HCT116 (cell line): ENCODE measurements around the gene ANKRD36C. TPM values are rescaled to one million over a fixed set of nuclear protein-coding genes. Genes with fewer than 3 reads are reported as not detected.
"Not testable (repeated sequence)": the region's sequence is repeated elsewhere in the genome, so short reads cannot be mapped to it uniquely, and the experiment has no call there.

Source experiments
- ATAC-seq: fragments of 200-7000 bp; cut with Tn5 transposase; 2 replicates; pipeline ENCODE4 v1.9.1; 2020; ENCODE audit warnings: mild to moderate bottlenecking, moderate library complexity
- Bru-seq: library from RNA; stranded (reverse); fragments of 400-500 nt; gene quantifications from one replicate; lab custom pipeline; 2021; lab: Mats Ljungman, UMichigan
- BruChase-seq, 2 experiments: library from RNA; stranded (reverse); fragments of 400-500 nt; gene quantifications; one replicate each; lab custom pipeline; 2021; lab: Mats Ljungman, UMichigan
- BruUV-seq: library from RNA; stranded (reverse); fragments of 400-500 nt; replicated peaks from 2 replicates; lab custom pipeline; 2021; lab: Mats Ljungman, UMichigan
- CTCF ChIA-PET: fragments of 300-600 bp; sonication (Branson Sonifier 250); formaldehyde crosslinking; loops from one replicate; lab custom pipeline; 2021; ENCODE audit warnings: antibody characterized with exemption; lab: Charles Lee
- POLR2A ChIA-PET: fragments of 300-600, 350-600 bp; sonication (Branson Sonifier 250); formaldehyde crosslinking; loops from one replicate; lab custom pipeline; 2021; ENCODE audit warnings: antibody characterized with exemption; lab: Charles Lee
- RAD21 ChIA-PET, 2 experiments: fragments of 300-600 bp; sonication (Branson Sonifier 250); formaldehyde crosslinking; loops; one replicate each; lab custom pipeline; 2023; ENCODE audit warnings: low total read pairs in 2 of 2; ENCODE audit not compliant: uncharacterized antibody in 2 of 2, unreplicated experiment in 2 of 2, low non-redundant PET in 1 of 2; lab: Charles Lee
- DNase-seq: peaks from one replicate; pipeline ENCODE4 v3.0.0-alpha.2; 2010; ENCODE audit warnings: low read depth, low spot score
- H2AFZ ChIP-seq: fragments of 200-600 bp; shearing (Covaris generic), sonication (generic); 2 replicates; pipeline ENCODE4 v1.6.1; 2017; ENCODE audit warnings: low read depth, mixed run types, mixed read lengths, antibody characterized with exemption, low read length; ENCODE audit not compliant: poor library complexity, severe bottlenecking
- H3K27ac ChIP-seq: 2 replicates; pipeline ENCODE4 v1.5.1; 2012; ENCODE audit warnings: low read depth, low read length
- H3K27me3 ChIP-seq: fragments of 200-600 bp; sonication (generic); 2 replicates; pipeline ENCODE4 v1.6.1; 2016; ENCODE audit warnings: mixed run types, low read length, mixed read lengths; ENCODE audit not compliant: insufficient read depth
- H3K36me3 ChIP-seq, 2 experiments: fragments of 200-500 bp in 1 of 2; fragments of 200-600 bp in 1 of 2; sonication (Bioruptor generic) in 1 of 2; sonication (generic) in 1 of 2; 2 replicates each; pipeline versions ENCODE4 v1.5.1 to v1.6.1; 2014 to 2016; ENCODE audit warnings: low read length in 2 of 2, inconsistent platforms in 1 of 2, mixed read lengths in 1 of 2, mixed run types in 1 of 2; ENCODE audit not compliant: insufficient read depth in 2 of 2, control insufficient read depth in 1 of 2
- H3K4me1 ChIP-seq, 2 experiments: fragments of 200-600 bp in 1 of 2; sonication (generic) in 1 of 2; 2 replicates each; pipeline versions ENCODE4 v1.5.1 to v1.6.1; 2012 to 2017; ENCODE audit warnings: low read length in 2 of 2, inconsistent platforms in 1 of 2, mild to moderate bottlenecking in 1 of 2, mixed read lengths in 1 of 2, mixed run types in 1 of 2, moderate library complexity in 1 of 2; ENCODE audit not compliant: insufficient read depth in 2 of 2, control insufficient read depth in 1 of 2
- H3K4me2 ChIP-seq: fragments of 200-600 bp; sonication (generic); 2 replicates; pipeline ENCODE4 v1.6.1; 2017; ENCODE audit warnings: mixed run types, low read length, mixed read lengths
- H3K4me3 ChIP-seq, 2 experiments: fragments of 200-600 bp in 1 of 2; sonication (generic) in 1 of 2; replicated peaks in 1 of 2; 2 replicates each; pipeline ENCODE4 v1.5.1; 2011 to 2016; ENCODE audit warnings: low read length in 2 of 2, control low read depth in 1 of 2, low read depth in 1 of 2, mild to moderate bottlenecking in 1 of 2, mixed read lengths in 1 of 2, mixed run types in 1 of 2
- H3K79me2 ChIP-seq: fragments of 200-600 bp; sonication (generic); 2 replicates; pipeline ENCODE4 v1.6.1; 2017; ENCODE audit warnings: mild to moderate bottlenecking, mixed run types, low read length, moderate library complexity, mixed read lengths; ENCODE audit not compliant: insufficient read depth
- H3K9ac ChIP-seq: fragments of 200-600 bp; sonication (generic); 2 replicates; pipeline ENCODE4 v1.6.1; 2016; ENCODE audit warnings: low read length, mixed read lengths
- H3K9me2 ChIP-seq: fragments of 200-600 bp; sonication (generic), shearing (Covaris generic); 2 replicates; pipeline ENCODE4 v1.6.1; 2017; ENCODE audit warnings: mixed run types, mild to moderate bottlenecking, moderate library complexity; ENCODE audit not compliant: insufficient read depth
- H3K9me3 ChIP-seq, 2 experiments: fragments of 200-500 bp in 1 of 2; fragments of 200-600 bp in 1 of 2; sonication (Bioruptor generic) in 1 of 2; sonication (generic) in 1 of 2; 2 replicates each; pipeline ENCODE4 v1.6.1; 2014 to 2017; ENCODE audit warnings: low read length in 2 of 2, mixed read lengths in 2 of 2, inconsistent platforms in 1 of 2, low read depth in 1 of 2, mild to moderate bottlenecking in 1 of 2, mixed run types in 1 of 2, moderate library complexity in 1 of 2; ENCODE audit not compliant: control insufficient read depth in 1 of 2, insufficient read depth in 1 of 2
- H4K20me1 ChIP-seq: fragments of 200-600 bp; sonication (generic), shearing (Covaris generic); 2 replicates; pipeline ENCODE4 v1.6.1; 2017; ENCODE audit warnings: mixed run types, mild to moderate bottlenecking, moderate library complexity; ENCODE audit not compliant: insufficient read depth
- POLR2AphosphoS5 ChIP-seq: IDR thresholded peaks from 2 replicates; pipeline ENCODE4 v1.6.1; 2011; ENCODE audit warnings: mild to moderate bottlenecking, low read depth, low read length, moderate library complexity
- ZFX ChIP-seq: fragments of 450-650 bp; IDR thresholded peaks from 2 replicates; pipeline ENCODE4 v1.6.1; 2017
- intact Hi-C: fragments of 100-400 bp; cut with micrococcal nuclease; formaldehyde crosslinking; loops from 2 replicates; pipeline ENCODE4 v1.10.0; 2022
- long read RNA-seq: library from polyadenylated mRNA; unstranded; transcript quantifications from one replicate; pipeline ENCODE4 v2.0.0, GENCODE V29; 2021; ENCODE audit not compliant: unreplicated experiment
- polyA plus RNA-seq: library from polyadenylated mRNA; unstranded; fragments of >200 nt; gene quantifications from 2 replicates; pipeline ENCODE4 v1.2.1, GENCODE V29; 2012; ENCODE audit warnings: missing spikeins
- total RNA-seq: library from RNA; stranded (reverse); gene quantifications from one replicate; pipeline ENCODE4 v1.2.1, GENCODE V29; 2021; ENCODE audit not compliant: unreplicated experiment

Gene ANKRD36C
- total RNA-seq (17.7 TPM), Bru-seq, nascent RNA (percentile 77 among the genes with signal in this experiment), BruChase-seq, experiment 1, labeled RNA remaining after a 6-hour chase (percentile 61 among the genes with signal in this experiment), BruChase-seq, experiment 2, labeled RNA remaining after a 2-hour chase (percentile 74 among the genes with signal in this experiment)
- 2.4 and 3.6 TPM in 2 replicates for polyA plus RNA-seq
- long read RNA-seq, partial matches to known transcripts, result 9 of 26 reads
- long read RNA-seq, other reads (novel, unspliced or antisense), result 17 of 26 reads

GRCh38 chr2:95991351-95992094, at the start of gene ANKRD36C:
ANKRD36C (minus strand) TSS chr2:95991824; CDS start chr2:95991708, 116 bp downstream.
- CTCF ChIA-PET, result interaction anchor here (1.1 to 2.1 kb wide), 7 partner anchors 10 to 518 kb away, joined by 3 to 30 read pairs (median 8); partner anchors contain the start of genes ASTL and NCAPH

GRCh38 chr2:96035554-96035953, 43.9 kb upstream of the ANKRD36C start:
- H3K9me2 ChIP-seq, H3K36me3 ChIP-seq, CTCF ChIA-PET, RAD21 ChIA-PET, ATAC-seq, DNase-seq, H3K79me2 ChIP-seq, H4K20me1 ChIP-seq, H3K9me3 ChIP-seq, POLR2A ChIA-PET, H3K4me3 ChIP-seq, H2AFZ ChIP-seq, H3K4me2 ChIP-seq, BruUV-seq, H3K4me1 ChIP-seq, intact Hi-C loops, H3K27me3 ChIP-seq, H3K27ac ChIP-seq, H3K9ac ChIP-seq: not testable (repeated sequence)

More at GRCh38 chr2:95991351-95992094, at the start of gene ANKRD36C:
- H3K79me2 ChIP-seq, H3K27me3 ChIP-seq, H3K9me2 ChIP-seq, H3K4me1 ChIP-seq, POLR2A ChIA-PET, H3K9me3 ChIP-seq, H3K36me3 ChIP-seq, BruUV-seq, H4K20me1 ChIP-seq, DNase-seq: not testable (repeated sequence)
- Histone ChIP-seq H2AFZ (peak within 1 kb of the TSS; percentile 56), H3K4me3 (peak within 1 kb of the TSS; percentile 58 to 63), H3K4me2 (peak within 1 kb of the TSS; percentile 95), H3K9ac (peak within 1 kb of the TSS; percentile 68), H3K27ac (peak within 1 kb of the TSS; percentile 69)
- intact Hi-C loops, result loop anchor here (2.0 kb wide), 3 partner anchors 125 to 275 kb away; partner anchors contain the start of genes ADRA2B and CIAO1
- RAD21 ChIA-PET, result interaction anchor here in 1 of 2 experiments (1.4 kb wide), 1 partner anchor 183 kb away, joined by 4 read pairs; no protein-coding TSS in a partner anchor
- peak; percentile 92 for ATAC-seq
- peak; percentile 20; the same call in 1 of the 2 replicates for TF ChIP-seq POLR2AphosphoS5
- TF ChIP-seq ZFX, result peak; percentile 31; the same call in 1 of the 2 replicates

GRCh38 chr2:96034792-96035191, 43.2 kb upstream of the ANKRD36C start, which contains the start of gene GPAT2:
GPAT2 (minus strand) TSS chr2:96034916; CDS start chr2:96032359, 2,557 bp downstream.
- H3K79me2 ChIP-seq, intact Hi-C loops, H3K27ac ChIP-seq, H3K9me3 ChIP-seq, DNase-seq, H3K4me3 ChIP-seq, H3K27me3 ChIP-seq, H2AFZ ChIP-seq, H3K9me2 ChIP-seq, BruUV-seq, H3K36me3 ChIP-seq, CTCF ChIA-PET, H3K4me1 ChIP-seq, H3K9ac ChIP-seq, H4K20me1 ChIP-seq, H3K4me2 ChIP-seq, RAD21 ChIA-PET, POLR2A ChIA-PET: not testable (repeated sequence)
- ATAC-seq, result peak; percentile 89

- H3K9ac ChIP-seq, H2AFZ ChIP-seq, RAD21 ChIA-PET, H3K79me2 ChIP-seq, H4K20me1 ChIP-seq, POLR2A ChIA-PET, H3K9me2 ChIP-seq, BruUV-seq, intact Hi-C loops, H3K4me2 ChIP-seq, H3K27me3 ChIP-seq, DNase-seq, CTCF ChIA-PET, H3K4me1 ChIP-seq, H3K27ac ChIP-seq, H3K36me3 ChIP-seq, H3K4me3 ChIP-seq, H3K9me3 ChIP-seq: not testable (repeated sequence)
- peak; percentile 37 for ATAC-seq
These were observed 42.4 kb upstream of the ANKRD36C start for GRCh38 chr2:96033997-96034396.
